SU-DHL-6 (cell line): ENCODE results near the gene RPS29.

Experiments
- H2AFZ ChIP-seq: fragments of 200-600 bp; sonication (generic); 2 replicates; pipeline ENCODE4 v1.6.1; 2014; ENCODE audit warnings: low read depth, mild to moderate bottlenecking, moderate library complexity, mixed read lengths, antibody characterized with exemption, low read length; ENCODE audit not compliant: severe bottlenecking
- H3F3A ChIP-seq: fragments of 200-600 bp; shearing (Covaris generic); 2 replicates; pipeline ENCODE4 v1.6.0; 2016; ENCODE audit warnings: antibody characterized with exemption, mild to moderate bottlenecking; ENCODE audit not compliant: insufficient read depth
- H3K27ac ChIP-seq: fragments of 200-600 bp; sonication (generic); 2 replicates; pipeline ENCODE4 v1.5.1; 2016; ENCODE audit warnings: low read depth, mild to moderate bottlenecking, low read length, moderate library complexity, mixed read lengths
- H3K27me3 ChIP-seq: fragments of 200-600 bp; sonication (generic), shearing (Covaris generic); 2 replicates; pipeline ENCODE4 v1.6.0; 2014; ENCODE audit warnings: mild to moderate bottlenecking, low read length
- H3K36me3 ChIP-seq: fragments of 200-600 bp; sonication (generic); 2 replicates; pipeline ENCODE4 v1.6.1; 2014; ENCODE audit warnings: mild to moderate bottlenecking, low read length, mixed read lengths
- H3K4me2 ChIP-seq: fragments of 300-600, 200-600 bp; shearing (Covaris generic), sonication (generic); 2 replicates; pipeline ENCODE4 v1.6.0; 2014; ENCODE audit warnings: low read length, low read depth, mild to moderate bottlenecking; ENCODE audit not compliant: poor library complexity, severe bottlenecking
- H3K4me3 ChIP-seq: fragments of 200-600 bp; sonication (generic); 2 replicates; pipeline ENCODE4 v1.5.1; 2014; ENCODE audit warnings: antibody characterized with exemption, low read length, mild to moderate bottlenecking, mixed read lengths; ENCODE audit not compliant: insufficient read depth, poor library complexity, severe bottlenecking
- H3K79me2 ChIP-seq: fragments of 200-600 bp; sonication (generic); 2 replicates; pipeline ENCODE4 v1.6.1; 2014; ENCODE audit warnings: mild to moderate bottlenecking, low read length, moderate library complexity; ENCODE audit not compliant: insufficient read depth
- H3K9ac ChIP-seq: fragments of 200-600 bp; sonication (generic); 2 replicates; pipeline ENCODE4 v1.7.0; 2014; ENCODE audit warnings: mild to moderate bottlenecking, low read length
- H3K9me2 ChIP-seq: fragments of 200-600 bp; sonication (generic); replicated peaks from 2 replicates; pipeline ENCODE4 v1.6.1; 2014; ENCODE audit warnings: low read length; ENCODE audit not compliant: insufficient read depth
- H3K9me3 ChIP-seq: fragments of 200-600 bp; sonication (generic); 2 replicates; pipeline ENCODE4 v1.6.1; 2014; ENCODE audit warnings: low read length, mixed read lengths; ENCODE audit not compliant: insufficient read depth
- H4K20me1 ChIP-seq: fragments of 200-600 bp; sonication (generic); 2 replicates; pipeline ENCODE4 v1.6.1; 2014; ENCODE audit warnings: low read depth, mild to moderate bottlenecking, antibody characterized with exemption, low read length, moderate library complexity, mixed read lengths
- EZH2phosphoT487 ChIP-seq: fragments of 200-600 bp; sonication (generic), shearing (Covaris generic); conservative IDR thresholded peaks from 2 replicates; pipeline ENCODE4 v1.6.1; 2018; ENCODE audit warnings: mild to moderate bottlenecking, antibody characterized with exemption, low read length, moderate library complexity, mixed read lengths
- TF ChIP-seq, protein P1 (sequence below): fragments of 200-600 bp; sonication (generic); IDR thresholded peaks from one replicate; pipeline ENCODE4 v1.5.1; 2017; ENCODE audit warnings: antibody characterized with exemption, mild to moderate bottlenecking, low read length, moderate library complexity; ENCODE audit not compliant: insufficient read depth, poor library complexity, severe bottlenecking

The RPS29 gene

DNA sequence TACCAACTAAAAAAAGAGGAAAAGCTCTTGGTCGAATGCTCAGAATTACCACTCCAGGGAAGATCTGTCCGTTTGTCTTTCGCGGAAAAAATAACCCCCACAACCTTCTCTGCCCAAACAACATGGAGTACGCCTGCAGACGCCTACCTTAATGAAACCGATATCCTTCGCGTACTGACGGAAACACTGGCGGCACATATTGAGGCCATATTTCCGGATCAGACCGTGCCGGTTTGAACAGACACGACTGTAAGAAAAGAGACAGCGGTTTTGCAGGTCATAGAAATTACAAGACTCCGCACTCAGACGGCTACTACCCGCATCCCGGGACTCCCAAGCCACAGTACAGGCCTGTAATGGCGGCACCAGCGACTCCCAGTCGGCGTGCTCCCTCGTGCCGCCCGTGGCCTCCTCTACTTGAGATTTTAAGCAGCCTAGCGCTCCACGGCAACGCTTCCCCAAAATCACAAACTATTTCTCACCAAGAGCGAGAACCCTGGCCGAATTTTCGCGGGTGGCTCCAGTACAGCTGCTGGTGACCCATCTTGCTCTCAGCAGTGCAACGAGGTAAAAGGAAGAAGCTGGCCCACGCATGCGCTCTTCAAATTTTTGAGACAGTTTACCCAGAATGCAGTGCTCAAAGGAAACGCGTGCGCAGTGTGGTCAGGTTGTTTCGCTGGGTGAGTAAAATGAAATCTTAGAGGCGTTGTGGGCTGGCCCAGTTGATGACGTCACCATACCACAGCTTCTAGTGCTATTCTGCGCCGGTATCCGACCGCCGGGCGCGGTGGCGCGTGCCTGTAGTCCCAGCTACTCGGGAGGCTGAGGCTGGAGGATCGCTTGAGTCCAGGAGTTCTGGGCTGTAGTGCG is at the start of gene RPS29:
Gene RPS29, minus strand, starts transcription at position 578 of the 870 bp plus-strand sequence. Its CDS starts 34 bp downstream, at position 544.
- Histone ChIP-seq H3F3A (peaks cover 63% of the 10 kb centered on the region), H3K79me2 (peaks cover 51% of the 10 kb centered on the region), H3K27me3 (no peaks in the 10 kb centered on the region), H3K4me2 (peak within 1 kb of the TSS; percentile 76), H3K36me3 (peaks cover 32% of the 10 kb centered on the region), H3K9me2 (no peaks in the 10 kb centered on the region), H3K9me3 (no peaks in the 10 kb centered on the region), H3K27ac (peak within 1 kb of the TSS; percentile 83), H2AFZ (no peak within 1 kb of the TSS), H3K9ac (peak within 1 kb of the TSS; percentile 94), H4K20me1 (peaks cover 26% of the 10 kb centered on the region), H3K4me3 (peak within 1 kb of the TSS; percentile 98)
- TF ChIP-seq, protein P1, sequence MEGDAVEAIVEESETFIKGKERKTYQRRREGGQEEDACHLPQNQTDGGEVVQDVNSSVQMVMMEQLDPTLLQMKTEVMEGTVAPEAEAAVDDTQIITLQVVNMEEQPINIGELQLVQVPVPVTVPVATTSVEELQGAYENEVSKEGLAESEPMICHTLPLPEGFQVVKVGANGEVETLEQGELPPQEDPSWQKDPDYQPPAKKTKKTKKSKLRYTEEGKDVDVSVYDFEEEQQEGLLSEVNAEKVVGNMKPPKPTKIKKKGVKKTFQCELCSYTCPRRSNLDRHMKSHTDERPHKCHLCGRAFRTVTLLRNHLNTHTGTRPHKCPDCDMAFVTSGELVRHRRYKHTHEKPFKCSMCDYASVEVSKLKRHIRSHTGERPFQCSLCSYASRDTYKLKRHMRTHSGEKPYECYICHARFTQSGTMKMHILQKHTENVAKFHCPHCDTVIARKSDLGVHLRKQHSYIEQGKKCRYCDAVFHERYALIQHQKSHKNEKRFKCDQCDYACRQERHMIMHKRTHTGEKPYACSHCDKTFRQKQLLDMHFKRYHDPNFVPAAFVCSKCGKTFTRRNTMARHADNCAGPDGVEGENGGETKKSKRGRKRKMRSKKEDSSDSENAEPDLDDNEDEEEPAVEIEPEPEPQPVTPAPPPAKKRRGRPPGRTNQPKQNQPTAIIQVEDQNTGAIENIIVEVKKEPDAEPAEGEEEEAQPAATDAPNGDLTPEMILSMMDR: no peak
- TF ChIP-seq EZH2phosphoT487: no peak

DNA sequence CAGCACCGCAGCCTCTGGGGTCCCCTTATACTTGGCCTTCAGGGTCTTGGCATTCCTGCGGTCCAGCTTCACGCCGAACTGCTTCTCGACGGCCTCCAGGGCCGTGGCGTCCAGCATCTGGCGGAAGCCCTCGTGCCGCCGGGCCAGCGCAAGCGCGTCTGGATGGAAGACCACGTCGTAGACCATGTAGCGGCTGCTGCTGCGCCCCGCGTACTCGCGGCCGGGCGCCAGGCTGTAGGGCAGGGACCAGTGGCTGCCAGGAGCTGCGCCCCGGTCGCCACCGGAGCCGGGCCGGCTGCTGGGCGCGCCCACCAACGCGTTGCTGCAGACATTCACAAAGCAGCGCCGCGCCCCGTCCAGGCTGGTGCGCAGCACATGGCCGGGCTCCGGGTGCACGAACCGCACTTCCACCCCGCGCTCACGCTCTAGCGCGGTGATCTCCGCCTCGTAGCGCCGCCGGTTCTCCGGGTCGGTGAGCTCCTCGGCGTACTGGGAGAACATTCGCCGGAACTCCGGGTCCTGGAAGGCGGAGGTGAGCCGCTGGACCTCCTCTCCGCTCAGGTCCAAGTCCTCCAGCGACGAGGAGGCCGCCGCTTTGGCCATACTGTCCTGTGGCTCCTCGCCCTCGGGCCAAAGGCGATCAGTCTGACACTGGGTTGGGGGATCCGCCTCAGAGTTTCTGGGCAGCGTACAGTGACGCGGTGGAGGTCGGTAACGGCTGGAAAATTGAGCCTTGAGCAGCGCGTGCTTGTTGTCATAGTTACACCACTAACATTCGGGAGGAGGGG is 48.6 kb upstream of the RPS29 start, which contains the start of gene DNAAF2:
Gene DNAAF2, minus strand, starts transcription at position 698 of the 788 bp plus-strand sequence. Its CDS starts 95 bp downstream, at position 603.
- peaks cover 89% of the 10 kb centered on the region for H3K79me2 ChIP-seq
- H3K9me2 ChIP-seq: no peaks in the 10 kb centered on the region

More for the DNA sequence above, 48.6 kb upstream of the RPS29 start, which contains the start of gene DNAAF2:
- H3K4me3 ChIP-seq: peak within 1 kb of the TSS; percentile 79
- peaks cover 10% of the 10 kb centered on the region for H3K36me3 ChIP-seq
- H2AFZ ChIP-seq: peak within 1 kb of the TSS; percentile 80
- H3K4me2 ChIP-seq: peak within 1 kb of the TSS; percentile 99
- peaks cover 17% of the 10 kb centered on the region for H3F3A ChIP-seq
- peaks cover 11% of the 10 kb centered on the region for H4K20me1 ChIP-seq
- peak within 1 kb of the TSS; percentile 90 for H3K27ac ChIP-seq
- no peak for TF ChIP-seq EZH2phosphoT487
- TF ChIP-seq, protein P1: no peak
- H3K27me3 ChIP-seq: no peaks in the 10 kb centered on the region
- H3K9ac ChIP-seq: peak within 1 kb of the TSS; percentile 93
- no peaks in the 10 kb centered on the region for H3K9me3 ChIP-seq
